Brain microvascular endothelial cell (primary cell): ENCODE results near the gene PLEKHO1.
"Not testable (repeated sequence)": the region's sequence is repeated elsewhere in the genome, so short reads cannot be mapped to it uniquely, and the experiment has no call there.

Experiments
- DNase-seq: peaks from one replicate; pipeline ENCODE4 v3.0.0-alpha.2; 2020
- H3K27ac ChIP-seq: fragments of 250-450 bp; sonication (Bioruptor Pico); 2 replicates; pipeline ENCODE4 v1.5.1; 2020; ENCODE audit warnings: mild to moderate bottlenecking, moderate library complexity
- H3K27me3 ChIP-seq: fragments of 250-450 bp; sonication (Bioruptor Pico); replicated peaks from 2 replicates; pipeline ENCODE4 v1.5.1; 2020; ENCODE audit warnings: mild to moderate bottlenecking
- H3K36me3 ChIP-seq: fragments of 250-450 bp; sonication (Bioruptor Pico); replicated peaks from 2 replicates; pipeline ENCODE4 v1.5.1; 2020; ENCODE audit warnings: mild to moderate bottlenecking
- H3K4me3 ChIP-seq: 2 replicates; pipeline ENCODE4 v1.5.1; 2011; ENCODE audit warnings: low read depth, mild to moderate bottlenecking, control low read depth, low read length, moderate library complexity
- in situ Hi-C: cut with HindIII; loops from 2 replicates; pipeline ENCODE4 v1.10.0; 2017; ENCODE audit warnings: low sequenced_read_pairs, low pct_ligation_motif_present
- TF ChIP-seq, protein P1 (sequence below): IDR thresholded peaks from 2 replicates; pipeline ENCODE4 v1.5.1; 2011; ENCODE audit warnings: low read depth, mild to moderate bottlenecking, moderate library complexity, low read length, control low read depth, inconsistent platforms; ENCODE audit errors: missing control alignments

The PLEKHO1 gene

DNA sequence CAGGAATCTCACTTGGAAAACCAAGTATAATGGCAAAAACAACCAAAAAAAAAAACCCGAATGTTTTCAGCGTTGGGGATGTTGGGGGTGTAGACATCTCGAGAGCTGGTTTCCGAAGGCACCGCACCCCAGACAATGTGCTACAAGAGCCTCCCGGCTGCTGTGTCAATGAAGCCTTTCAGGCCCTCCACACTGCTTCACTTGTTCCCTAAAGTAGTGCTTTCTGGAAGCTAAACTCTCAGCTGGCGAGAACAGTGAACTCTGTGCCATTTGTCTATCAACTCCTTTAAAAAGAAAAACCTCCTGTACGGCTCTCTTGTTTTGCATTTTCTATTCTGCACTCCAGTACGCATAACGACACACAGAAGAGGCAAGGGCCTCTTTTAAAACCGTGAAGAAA is 32.5 kb downstream of the PLEKHO1 start:
- no peaks in the 10 kb centered on the region for H3K36me3 ChIP-seq
- H3K27me3 ChIP-seq = no peaks in the 10 kb centered on the region
- TF ChIP-seq, protein P1, sequence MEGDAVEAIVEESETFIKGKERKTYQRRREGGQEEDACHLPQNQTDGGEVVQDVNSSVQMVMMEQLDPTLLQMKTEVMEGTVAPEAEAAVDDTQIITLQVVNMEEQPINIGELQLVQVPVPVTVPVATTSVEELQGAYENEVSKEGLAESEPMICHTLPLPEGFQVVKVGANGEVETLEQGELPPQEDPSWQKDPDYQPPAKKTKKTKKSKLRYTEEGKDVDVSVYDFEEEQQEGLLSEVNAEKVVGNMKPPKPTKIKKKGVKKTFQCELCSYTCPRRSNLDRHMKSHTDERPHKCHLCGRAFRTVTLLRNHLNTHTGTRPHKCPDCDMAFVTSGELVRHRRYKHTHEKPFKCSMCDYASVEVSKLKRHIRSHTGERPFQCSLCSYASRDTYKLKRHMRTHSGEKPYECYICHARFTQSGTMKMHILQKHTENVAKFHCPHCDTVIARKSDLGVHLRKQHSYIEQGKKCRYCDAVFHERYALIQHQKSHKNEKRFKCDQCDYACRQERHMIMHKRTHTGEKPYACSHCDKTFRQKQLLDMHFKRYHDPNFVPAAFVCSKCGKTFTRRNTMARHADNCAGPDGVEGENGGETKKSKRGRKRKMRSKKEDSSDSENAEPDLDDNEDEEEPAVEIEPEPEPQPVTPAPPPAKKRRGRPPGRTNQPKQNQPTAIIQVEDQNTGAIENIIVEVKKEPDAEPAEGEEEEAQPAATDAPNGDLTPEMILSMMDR = no peak
- no peak overlapping the region for H3K27ac ChIP-seq
- in situ Hi-C loops = loop anchor here (25.0 kb wide), 1 partner anchor 95 kb away; no protein-coding TSS in a partner anchor
- H3K4me3 ChIP-seq = no peak overlapping the region
- no peak for DNase-seq

DNA sequence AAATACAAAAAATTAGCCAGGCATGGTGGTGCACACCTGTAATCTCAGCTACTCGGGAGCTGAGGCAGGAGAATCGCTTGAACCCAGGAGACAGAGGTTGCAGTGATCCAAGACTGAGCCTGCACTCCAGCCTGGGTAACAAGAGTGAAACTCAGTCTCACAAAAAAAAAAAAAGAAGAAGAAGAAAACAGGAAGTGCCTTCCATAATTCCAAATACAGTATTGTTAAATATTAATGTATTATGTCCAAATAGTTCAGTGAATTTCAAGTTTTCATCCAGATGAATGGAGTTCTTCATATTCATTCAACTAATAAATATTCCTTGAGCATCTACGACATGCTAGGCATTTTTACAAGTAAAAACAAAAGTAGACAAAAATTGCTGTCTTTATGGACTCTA is 33.3 kb downstream of the PLEKHO1 start:
- Histone ChIP-seq H3K27ac (no peak overlapping the region), H3K27me3 (no peaks in the 10 kb centered on the region), H3K4me3 (no peak overlapping the region), H3K36me3 (no peaks in the 10 kb centered on the region)
- in situ Hi-C loops = loop anchor here (25.0 kb wide), 1 partner anchor 96 kb away; no protein-coding TSS in a partner anchor
- TF ChIP-seq, protein P1 = no peak
- no peak for DNase-seq

DNA sequence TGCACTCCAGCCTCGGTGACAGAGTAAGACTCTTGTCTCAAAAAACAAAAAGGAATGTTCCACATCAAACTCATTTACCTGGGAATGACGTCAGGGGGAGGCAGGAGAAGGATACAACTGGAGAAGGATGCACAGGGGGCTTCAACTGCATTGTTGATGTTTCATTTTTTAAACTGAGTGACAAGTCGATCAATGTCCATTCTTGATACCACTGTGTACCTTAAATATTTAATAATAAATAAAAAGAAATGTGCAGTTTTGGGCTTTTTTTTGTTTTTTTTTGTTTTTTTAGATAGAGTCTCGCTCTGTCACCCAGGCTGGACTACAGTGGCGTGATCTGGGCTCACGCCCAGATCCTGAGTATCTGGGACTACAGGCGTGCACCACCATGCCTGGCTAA is 35.8 kb downstream of the PLEKHO1 start:
- no peak for DNase-seq
- Histone ChIP-seq H3K27me3 (no peaks in the 10 kb centered on the region), H3K27ac (peak overlapping the region; percentile 90), H3K4me3 (no peak overlapping the region), H3K36me3 (no peaks in the 10 kb centered on the region)
- in situ Hi-C loops = loop anchor here (25.0 kb wide), 1 partner anchor 98 kb away; no protein-coding TSS in a partner anchor
- TF ChIP-seq, protein P1 = no peak

DNA sequence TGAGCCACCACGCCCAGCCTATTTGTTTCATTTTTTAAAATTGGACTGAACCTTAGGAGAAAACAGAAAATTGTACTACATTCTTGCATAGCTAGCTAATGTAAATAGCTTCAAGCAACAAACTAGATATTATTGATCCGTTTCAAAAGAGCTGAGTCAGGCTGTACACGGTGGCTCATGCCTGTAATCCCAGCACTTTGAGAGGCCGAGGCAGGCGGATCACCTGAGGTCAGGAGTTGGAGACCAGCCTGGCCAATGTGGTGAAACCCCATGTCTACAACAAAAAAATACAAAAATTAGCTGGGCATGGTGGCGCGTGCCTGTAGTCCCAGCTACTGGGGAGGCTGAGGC is 36.7 kb downstream of the PLEKHO1 start:
- H3K36me3 ChIP-seq, DNase-seq, H3K27me3 ChIP-seq, H3K4me3 ChIP-seq: not testable (repeated sequence)
- in situ Hi-C loops = loop anchor here (25.0 kb wide), 1 partner anchor 99 kb away; no protein-coding TSS in a partner anchor
- H3K27ac ChIP-seq = peak overlapping the region; percentile 90

DNA sequence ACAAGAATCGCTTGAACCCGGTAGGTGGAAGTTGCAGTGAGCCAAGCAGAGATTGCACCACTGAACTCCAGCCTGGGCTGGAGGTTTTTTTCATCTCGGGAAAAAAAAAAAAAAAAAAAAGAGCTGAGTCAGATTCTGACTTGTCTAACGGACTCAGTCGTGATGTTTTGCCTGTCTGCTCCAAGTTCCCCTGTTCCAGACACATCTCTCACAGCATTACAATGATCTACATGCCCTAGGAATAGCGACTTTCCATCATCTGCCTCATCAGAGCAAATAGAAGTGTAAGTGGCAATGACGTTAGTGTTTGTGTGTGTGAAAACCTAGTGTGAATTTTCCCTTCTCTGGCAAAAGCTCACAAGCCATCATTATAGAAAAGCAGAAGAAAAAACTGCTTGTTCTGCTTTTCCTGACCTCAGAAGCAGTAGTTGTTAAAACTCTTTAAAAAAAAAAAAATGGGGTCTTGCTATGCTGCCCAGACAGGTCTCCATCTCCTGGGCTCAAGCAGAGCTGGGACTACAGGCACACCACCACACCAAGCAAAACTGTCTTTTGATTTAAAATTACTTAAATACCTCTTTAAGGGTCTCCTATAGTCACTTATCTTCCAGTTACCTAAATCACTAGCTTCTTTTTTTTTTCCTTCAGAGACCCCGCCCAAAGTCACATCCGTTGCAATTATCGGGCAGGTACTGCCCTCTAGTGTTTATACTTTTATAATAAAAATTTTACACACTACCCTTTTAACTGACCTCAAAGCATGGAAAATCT is 37.3 kb downstream of the PLEKHO1 start:
- Histone ChIP-seq H3K27me3 (no peaks in the 10 kb centered on the region), H3K36me3 (no peaks in the 10 kb centered on the region), H3K27ac (peak overlapping the region; percentile 90), H3K4me3 (peak overlapping the region; percentile 30)
- DNase-seq = peak; percentile 74
- in situ Hi-C loops = loop anchor here (25.0 kb wide), 1 partner anchor 100 kb away; no protein-coding TSS in a partner anchor
- TF ChIP-seq, protein P1 = peak; percentile 45

DNA sequence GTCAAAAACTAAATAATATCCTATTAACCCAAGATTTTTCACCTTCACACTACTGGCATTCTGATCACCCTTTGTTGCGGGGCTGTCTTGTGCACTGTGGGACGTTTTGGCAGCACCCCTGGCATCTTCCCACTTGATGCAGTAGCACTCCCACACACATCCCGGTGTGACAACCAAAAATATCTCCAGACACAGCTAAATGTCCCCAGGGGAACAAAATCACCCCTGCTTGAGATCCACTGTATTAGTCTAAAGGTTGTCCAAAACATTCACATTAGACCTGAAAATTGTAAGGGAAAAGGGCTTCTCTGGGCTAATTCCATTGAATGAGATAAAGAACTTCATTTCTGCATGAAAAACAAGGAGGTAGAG is 37.8 kb downstream of the PLEKHO1 start:
- TF ChIP-seq, protein P1 = no peak
- no peak for DNase-seq
- Histone ChIP-seq H3K36me3 (no peaks in the 10 kb centered on the region), H3K4me3 (no peak overlapping the region), H3K27ac (no peak overlapping the region), H3K27me3 (no peaks in the 10 kb centered on the region)
- in situ Hi-C loops = loop anchor here (25.0 kb wide), 1 partner anchor 100 kb away; no protein-coding TSS in a partner anchor
